K562 (cell line): ENCODE measurements around the gene CCNL2. TPM values are rescaled to one million over a fixed set of nuclear protein-coding genes. Genes with fewer than 3 reads are reported as not detected.

Source experiments
- CTCFL ChIP-seq: IDR thresholded peaks from 2 replicates; pipeline ENCODE4 v1.6.1; 2011; ENCODE audit warnings: borderline replicate concordance, low read depth, mild to moderate bottlenecking, moderate library complexity, low read length; ENCODE audit not compliant: insufficient read depth, poor library complexity, severe bottlenecking
- ELF2 ChIP-seq: fragments of 250-450 bp; sonication (Bioruptor Pico); IDR thresholded peaks from 2 replicates; pipeline ENCODE4 v1.5.0; 2021; ENCODE audit warnings: mild to moderate bottlenecking
- HDGF ChIP-seq: fragments of 450-650 bp; IDR thresholded peaks from 2 replicates; pipeline ENCODE4 v1.6.1; 2016
- ILF3 ChIP-seq: fragments of 450-650 bp; IDR thresholded peaks from 2 replicates; pipeline ENCODE4 v1.6.1; 2018; ENCODE audit warnings: antibody characterized with exemption, mild to moderate bottlenecking, moderate library complexity, borderline replicate concordance
- LCOR ChIP-seq: sonication (generic); formaldehyde crosslinking; IDR thresholded peaks from 2 replicates; pipeline ENCODE4 v1.8.0; 2022; ENCODE audit warnings: mild to moderate bottlenecking, missing genetic modification reagents
- MTA3 ChIP-seq: fragments of 450-650 bp; formaldehyde crosslinking; IDR thresholded peaks from 2 replicates; pipeline ENCODE4 v1.6.1; 2017; ENCODE audit warnings: mild to moderate bottlenecking, borderline replicate concordance
- NCOA2 ChIP-seq, 2 experiments: fragments of 450-650 bp; IDR thresholded peaks; 2 replicates each; pipeline ENCODE4 v1.6.1; 2018; ENCODE audit warnings: mild to moderate bottlenecking in 2 of 2, moderate library complexity in 1 of 2; ENCODE audit not compliant: partially characterized antibody in 2 of 2
- POLR2G ChIP-seq: fragments of 200-400 bp; formaldehyde crosslinking; IDR thresholded peaks from 2 replicates; pipeline ENCODE4 v1.6.1; 2017; ENCODE audit warnings: low read depth, mild to moderate bottlenecking, antibody characterized with exemption, low read length, moderate library complexity
- RBM15 ChIP-seq: fragments of 200-400 bp; formaldehyde crosslinking; IDR thresholded peaks from 2 replicates; pipeline ENCODE4 v1.6.1; 2018; ENCODE audit warnings: mild to moderate bottlenecking, low read length, moderate library complexity; ENCODE audit not compliant: insufficient read depth
- RFX1 ChIP-seq: fragments of 450-650 bp; IDR thresholded peaks from 2 replicates; pipeline ENCODE4 v1.6.1; 2016; ENCODE audit warnings: mild to moderate bottlenecking, moderate library complexity
- VEZF1 ChIP-seq: fragments of 200-800 bp; sonication (Bioruptor generic); IDR thresholded peaks from 2 replicates; pipeline ENCODE4 v1.6.1; 2017; ENCODE audit warnings: missing genetic modification characterization, missing compliant biosample characterization
- ZNF707 ChIP-seq: fragments of 250-450 bp; sonication (Bioruptor Pico); conservative IDR thresholded peaks from 2 replicates; pipeline ENCODE4 v1.8.0; 2022; ENCODE audit warnings: inconsistent platforms, mild to moderate bottlenecking, moderate library complexity
- ZNF830 ChIP-seq: fragments of 250-450 bp; sonication (Bioruptor Pico); IDR thresholded peaks from 2 replicates; pipeline ENCODE4 v1.5.0; 2021; ENCODE audit warnings: mild to moderate bottlenecking
- ZSCAN32 ChIP-seq: fragments of 450-650 bp; formaldehyde crosslinking; IDR thresholded peaks from 2 replicates; pipeline ENCODE4 v1.4.0; 2020; ENCODE audit warnings: mild to moderate bottlenecking, moderate library complexity
- polyA plus RNA-seq, 8 experiments: library from polyadenylated mRNA; depleted of rRNA in 4 of 8; stranded (reverse) in 5 of 8; unstranded in 3 of 8; fragments of >200 nt; fragmentation: Nextera tagmentation in 2 of 8; fragmentation: Illumina TruSeq in 1 of 8; extraction: Ambion mirVana in 2 of 8; extraction: Trizol in 1 of 8; gene quantifications; 2 replicates each; pipeline versions ENCODE4 v1.2.1 to v1.2.3, GENCODE V29; 2011 to 2014; ENCODE audit warnings: inconsistent platforms in 1 of 8, missing spikeins in 1 of 8
- total RNA-seq, 7 experiments: library from RNA; depleted of rRNA in 6 of 7; stranded (reverse); fragments of >200 nt in 6 of 7; fragmentation: Illumina TruSeq in 2 of 7; extraction: Trizol in 2 of 7; gene quantifications; 2 replicates each; pipeline versions ENCODE4 v1.2.1 to v1.2.3, GENCODE V29; 2011 to 2021; ENCODE audit warnings: low replicate concordance in 1 of 7
- TF ChIP-seq, protein P1 (sequence below): fragments of 250-450 bp; sonication (Bioruptor Pico); IDR thresholded peaks from 2 replicates; pipeline ENCODE4 v1.4.0; 2020; ENCODE audit warnings: mild to moderate bottlenecking, moderate library complexity
- TF ChIP-seq, protein P2 (sequence below): sonication (generic); formaldehyde crosslinking; IDR thresholded peaks from 2 replicates; pipeline ENCODE4 v1.8.1; 2023; ENCODE audit warnings: mild to moderate bottlenecking, missing genetic modification reagents

The CCNL2 gene
- total and polyA plus RNA-seq, 9 of the 15 experiments (the other 6 are each of a cell fraction or from before 2014, with no cell fraction given) = 2.8 to 287 (median 94.5) TPM

DNA sequence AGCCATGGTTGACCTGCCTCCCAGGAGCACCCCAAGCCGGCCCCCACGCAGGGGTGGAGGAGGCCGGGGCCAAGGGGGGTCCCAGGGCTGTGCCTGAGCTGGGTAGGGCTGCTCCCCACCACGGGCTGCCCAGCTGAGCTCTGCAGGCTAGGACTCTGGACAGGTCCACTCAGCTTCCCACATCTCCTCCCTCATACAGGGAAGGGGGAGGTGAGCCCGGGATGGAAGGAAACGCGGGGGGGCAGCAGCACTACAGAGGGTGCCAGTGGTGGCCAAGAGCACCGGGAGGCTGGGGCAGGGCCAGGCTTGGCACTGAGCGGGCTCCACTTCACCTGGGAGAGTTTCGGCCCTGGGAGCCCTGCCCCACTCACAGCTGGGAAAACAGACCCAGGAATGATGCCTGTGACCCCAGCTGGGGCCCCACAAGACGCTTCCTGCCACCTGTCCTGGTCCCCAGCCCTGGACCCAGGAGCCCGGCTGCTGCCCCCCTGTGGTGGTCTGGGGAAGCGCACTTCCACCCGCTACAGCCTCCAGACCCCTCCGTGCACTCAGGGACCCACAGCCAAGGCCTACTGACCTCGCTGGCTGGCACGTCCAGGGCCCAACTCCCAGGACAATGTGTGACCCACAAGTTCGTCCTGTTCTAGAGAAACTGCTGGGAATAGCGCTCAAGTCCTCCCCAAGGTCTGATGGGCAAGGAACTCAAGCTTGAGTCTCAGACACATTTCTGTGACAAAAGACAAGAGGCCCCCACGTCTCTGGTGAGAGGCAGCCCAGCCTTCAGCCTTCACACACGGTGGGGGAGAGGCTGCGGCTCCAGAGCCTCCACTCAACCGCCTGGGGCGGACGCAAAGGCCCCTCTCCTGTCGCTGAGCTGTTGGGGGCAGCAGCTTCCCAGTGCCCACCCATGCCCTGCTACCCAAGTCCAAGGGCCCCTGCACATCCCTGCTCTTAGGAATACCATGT, 27.1 kb downstream of the CCNL2 start (continued):
- TF ChIP-seq, protein P1, sequence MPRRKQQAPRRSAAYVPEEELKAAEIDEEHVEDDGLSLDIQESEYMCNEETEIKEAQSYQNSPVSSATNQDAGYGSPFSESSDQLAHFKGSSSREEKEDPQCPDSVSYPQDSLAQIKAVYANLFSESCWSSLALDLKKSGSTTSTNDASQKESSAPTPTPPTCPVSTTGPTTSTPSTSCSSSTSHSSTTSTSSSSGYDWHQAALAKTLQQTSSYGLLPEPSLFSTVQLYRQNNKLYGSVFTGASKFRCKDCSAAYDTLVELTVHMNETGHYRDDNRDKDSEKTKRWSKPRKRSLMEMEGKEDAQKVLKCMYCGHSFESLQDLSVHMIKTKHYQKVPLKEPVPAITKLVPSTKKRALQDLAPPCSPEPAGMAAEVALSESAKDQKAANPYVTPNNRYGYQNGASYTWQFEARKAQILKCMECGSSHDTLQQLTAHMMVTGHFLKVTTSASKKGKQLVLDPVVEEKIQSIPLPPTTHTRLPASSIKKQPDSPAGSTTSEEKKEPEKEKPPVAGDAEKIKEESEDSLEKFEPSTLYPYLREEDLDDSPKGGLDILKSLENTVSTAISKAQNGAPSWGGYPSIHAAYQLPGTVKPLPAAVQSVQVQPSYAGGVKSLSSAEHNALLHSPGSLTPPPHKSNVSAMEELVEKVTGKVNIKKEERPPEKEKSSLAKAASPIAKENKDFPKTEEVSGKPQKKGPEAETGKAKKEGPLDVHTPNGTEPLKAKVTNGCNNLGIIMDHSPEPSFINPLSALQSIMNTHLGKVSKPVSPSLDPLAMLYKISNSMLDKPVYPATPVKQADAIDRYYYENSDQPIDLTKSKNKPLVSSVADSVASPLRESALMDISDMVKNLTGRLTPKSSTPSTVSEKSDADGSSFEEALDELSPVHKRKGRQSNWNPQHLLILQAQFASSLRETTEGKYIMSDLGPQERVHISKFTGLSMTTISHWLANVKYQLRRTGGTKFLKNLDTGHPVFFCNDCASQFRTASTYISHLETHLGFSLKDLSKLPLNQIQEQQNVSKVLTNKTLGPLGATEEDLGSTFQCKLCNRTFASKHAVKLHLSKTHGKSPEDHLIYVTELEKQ (CRISPR knock-in tag) = no peak
- peak; percentile 55 for TF ChIP-seq VEZF1 (CRISPR knock-in tag)
- no peak for TF ChIP-seq NCOA2 (IDR thresholded peaks at IDR 0.05; ENCODE audit: partially characterized antibody in 2 of 2)
- TF ChIP-seq ELF2 = peak; percentile 55; the same call in 1 of the 2 replicates
- no peak for TF ChIP-seq HDGF
- peak; percentile 37 for TF ChIP-seq POLR2G
- no peak for TF ChIP-seq ZSCAN32
- TF ChIP-seq CTCFL = peak; percentile 94
- TF ChIP-seq ZNF707 (CRISPR knock-in tag) = no peak
- 0 out of 2 replicates have a peak, but pooled peaks have one; percentile 49 for TF ChIP-seq ZNF830 (CRISPR knock-in tag)
- TF ChIP-seq ILF3 = 0 out of 2 replicates have a peak, but pooled peaks have one; percentile 69
- no peak for TF ChIP-seq RBM15
- TF ChIP-seq, protein P2, sequence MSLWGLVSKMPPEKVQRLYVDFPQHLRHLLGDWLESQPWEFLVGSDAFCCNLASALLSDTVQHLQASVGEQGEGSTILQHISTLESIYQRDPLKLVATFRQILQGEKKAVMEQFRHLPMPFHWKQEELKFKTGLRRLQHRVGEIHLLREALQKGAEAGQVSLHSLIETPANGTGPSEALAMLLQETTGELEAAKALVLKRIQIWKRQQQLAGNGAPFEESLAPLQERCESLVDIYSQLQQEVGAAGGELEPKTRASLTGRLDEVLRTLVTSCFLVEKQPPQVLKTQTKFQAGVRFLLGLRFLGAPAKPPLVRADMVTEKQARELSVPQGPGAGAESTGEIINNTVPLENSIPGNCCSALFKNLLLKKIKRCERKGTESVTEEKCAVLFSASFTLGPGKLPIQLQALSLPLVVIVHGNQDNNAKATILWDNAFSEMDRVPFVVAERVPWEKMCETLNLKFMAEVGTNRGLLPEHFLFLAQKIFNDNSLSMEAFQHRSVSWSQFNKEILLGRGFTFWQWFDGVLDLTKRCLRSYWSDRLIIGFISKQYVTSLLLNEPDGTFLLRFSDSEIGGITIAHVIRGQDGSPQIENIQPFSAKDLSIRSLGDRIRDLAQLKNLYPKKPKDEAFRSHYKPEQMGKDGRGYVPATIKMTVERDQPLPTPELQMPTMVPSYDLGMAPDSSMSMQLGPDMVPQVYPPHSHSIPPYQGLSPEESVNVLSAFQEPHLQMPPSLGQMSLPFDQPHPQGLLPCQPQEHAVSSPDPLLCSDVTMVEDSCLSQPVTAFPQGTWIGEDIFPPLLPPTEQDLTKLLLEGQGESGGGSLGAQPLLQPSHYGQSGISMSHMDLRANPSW = no peak
- TF ChIP-seq RFX1 = no peak
- TF ChIP-seq LCOR (CRISPR knock-in tag) = 0 out of 2 replicates have a peak, but pooled peaks have one; percentile 36
- TF ChIP-seq MTA3 = peak; percentile 36; the same call in 1 of the 2 replicates
